OCI-LY7 (cell line): ENCODE results near the gene FRMD7. TPM values are rescaled to one million over a fixed set of nuclear protein-coding genes. Genes with fewer than 3 reads are reported as not detected.
"Not testable (repeated sequence)": the region's sequence is repeated elsewhere in the genome, so short reads cannot be mapped to it uniquely, and the experiment has no call there.

Experiments used
- BruUV-seq: library from RNA; stranded (reverse); fragments of 400-500 nt; replicated peaks from 2 replicates; lab custom pipeline; 2021; lab: Mats Ljungman, UMichigan
- CTCF ChIA-PET: fragments of 300-600 bp; sonication (Branson Sonifier 250); formaldehyde crosslinking; loops from one replicate; lab custom pipeline; 2022; ENCODE audit warnings: antibody characterized with exemption; ENCODE audit not compliant: unreplicated experiment; lab: Charles Lee
- POLR2A ChIA-PET: fragments of 300-600 bp; sonication (Branson Sonifier 250); formaldehyde crosslinking; loops from one replicate; lab custom pipeline; 2022; ENCODE audit warnings: antibody characterized with exemption; lab: Charles Lee
- DNase-seq: peaks from one replicate; pipeline ENCODE4 v3.0.0-alpha.2; 2015; ENCODE audit warnings: low spot score
- H2AFZ ChIP-seq: fragments of 200-600 bp; sonication (generic), shearing (Covaris generic); 2 replicates; pipeline ENCODE4 v1.6.1; 2014; ENCODE audit warnings: mild to moderate bottlenecking, antibody characterized with exemption, low read length, moderate library complexity
- H3K27ac ChIP-seq: fragments of 200-600 bp; sonication (generic); 2 replicates; pipeline ENCODE4 v1.5.1; 2014; ENCODE audit warnings: mixed run types, low read depth, mild to moderate bottlenecking, moderate library complexity, low read length, inconsistent platforms; ENCODE audit not compliant: poor library complexity, severe bottlenecking
- H3K36me3 ChIP-seq: fragments of 200-600 bp; sonication (generic); 2 replicates; pipeline ENCODE4 v1.6.1; 2014; ENCODE audit warnings: mild to moderate bottlenecking, antibody characterized with exemption, low read length, moderate library complexity, mixed read lengths; ENCODE audit not compliant: insufficient read depth
- H3K4me1 ChIP-seq: fragments of 200-600 bp; sonication (generic); 2 replicates; pipeline ENCODE4 v1.5.1; 2014; ENCODE audit warnings: mild to moderate bottlenecking, low read length; ENCODE audit not compliant: insufficient read depth, poor library complexity, severe bottlenecking
- H3K4me2 ChIP-seq: fragments of 200-600 bp; sonication (generic); 2 replicates; pipeline ENCODE4 v1.6.1; 2014; ENCODE audit warnings: mild to moderate bottlenecking, low read length
- H3K4me3 ChIP-seq: fragments of 200-600 bp; sonication (generic); 2 replicates; pipeline ENCODE4 v1.5.1; 2014; ENCODE audit warnings: mild to moderate bottlenecking, low read depth, low read length; ENCODE audit not compliant: poor library complexity, severe bottlenecking
- H3K79me2 ChIP-seq: fragments of 200-600 bp; sonication (generic); 2 replicates; pipeline ENCODE4 v1.6.1; 2016; ENCODE audit warnings: low read depth, mild to moderate bottlenecking, low read length, moderate library complexity, mixed read lengths; ENCODE audit not compliant: insufficient read depth
- H3K9me2 ChIP-seq: fragments of 200-600 bp; sonication (generic); 2 replicates; pipeline ENCODE4 v1.6.1; 2016; ENCODE audit warnings: mild to moderate bottlenecking, low read length, mixed read lengths; ENCODE audit not compliant: insufficient read depth
- H3K9me3 ChIP-seq: fragments of 200-600 bp; sonication (generic); 2 replicates; pipeline ENCODE4 v1.6.1; 2014; ENCODE audit warnings: mild to moderate bottlenecking, mixed run types, low read length, mixed read lengths
- H4K20me1 ChIP-seq: fragments of 200-600 bp; sonication (generic); 2 replicates; pipeline ENCODE4 v1.6.1; 2014; ENCODE audit warnings: mild to moderate bottlenecking, antibody characterized with exemption, low read length, moderate library complexity, mixed read lengths; ENCODE audit not compliant: insufficient read depth
- CTCF ChIP-seq: fragments of 200-600 bp; sonication (generic); conservative IDR thresholded peaks from 2 replicates; pipeline ENCODE4 v1.5.1; 2014; ENCODE audit warnings: mild to moderate bottlenecking, antibody characterized with exemption, low read length, moderate library complexity, mixed read lengths
- EZH2phosphoT487 ChIP-seq: fragments of 200-600 bp; sonication (generic); IDR thresholded peaks from 2 replicates; pipeline ENCODE4 v1.6.1; 2018; ENCODE audit warnings: low read depth, borderline replicate concordance, mild to moderate bottlenecking, mixed run types, antibody characterized with exemption, low read length, moderate library complexity, mixed read lengths
- intact Hi-C: fragments of 100-400 bp; cut with micrococcal nuclease; formaldehyde crosslinking; loops from one replicate; pipeline ENCODE4 v1.10.0; 2022; ENCODE audit not compliant: unreplicated experiment
- total RNA-seq, 2 experiments: library from RNA; depleted of rRNA in 1 of 2; stranded (reverse); fragments of >200 nt in 1 of 2; shearing (Covaris generic) in 1 of 2; gene quantifications; 2 replicates each; pipeline ENCODE4 v1.2.3, GENCODE V29; 2014 to 2022

Gene FRMD7
- total RNA-seq, 2 experiments from 2014 or later = not detected

DNA sequence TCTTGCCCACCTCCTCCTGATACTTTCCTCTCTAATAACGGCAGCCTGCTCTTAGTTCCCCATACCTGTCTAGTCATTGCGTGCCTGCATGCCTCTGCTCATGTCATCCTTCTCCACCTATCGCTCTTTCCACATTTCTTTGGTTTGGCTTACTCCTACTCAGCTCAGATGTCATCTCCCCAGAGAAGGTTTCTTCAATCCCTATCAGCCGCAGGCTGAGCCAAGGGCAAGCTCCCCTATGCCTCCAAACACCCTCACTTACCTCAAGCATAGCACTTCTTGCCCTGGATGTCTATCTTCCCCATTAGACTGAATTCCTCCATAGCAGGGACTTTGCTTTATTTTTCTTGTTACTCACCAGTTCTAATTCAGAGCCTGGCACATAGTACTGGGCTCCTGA lies 26.6 kb downstream of the FRMD7 start:
- no peaks in the 10 kb centered on the region for H3K4me1 ChIP-seq
- ChIA-PET POLR2A (no interaction called here), CTCF (no interaction called here)
- no peak overlapping the region for H2AFZ ChIP-seq
- H3K4me3 ChIP-seq = no peak overlapping the region
- BruUV-seq = no TSS peak
- no peaks in the 10 kb centered on the region for H3K79me2 ChIP-seq
- no peaks in the 10 kb centered on the region for H3K36me3 ChIP-seq
- H3K27ac ChIP-seq = no peak overlapping the region
- intact Hi-C loops = no loop called here
- H4K20me1 ChIP-seq = no peaks in the 10 kb centered on the region
- DNase-seq = no peak
- H3K9me3 ChIP-seq = no peaks in the 10 kb centered on the region
- H3K4me2 ChIP-seq = no peak overlapping the region
- no peaks in the 10 kb centered on the region for H3K9me2 ChIP-seq
- TF ChIP-seq EZH2phosphoT487 = no peak

GRCh38 chrX:132098704-132099103 lies 29.1 kb downstream of the FRMD7 start:
- H4K20me1 ChIP-seq, H3K4me1 ChIP-seq, H3K9me2 ChIP-seq, CTCF ChIA-PET, H3K9me3 ChIP-seq, H3K4me3 ChIP-seq, H2AFZ ChIP-seq, H3K27ac ChIP-seq, BruUV-seq, H3K36me3 ChIP-seq, H3K79me2 ChIP-seq, DNase-seq, H3K4me2 ChIP-seq: not testable (repeated sequence)
- POLR2A ChIA-PET = interaction anchor here (0.6 kb wide), 1 partner anchor 506 kb away, joined by 3 read pairs; no protein-coding TSS in a partner anchor
- intact Hi-C loops = loop anchor here (10.0 kb wide), 1 partner anchor 516 kb away; no protein-coding TSS in a partner anchor

GRCh38 chrX:132094164-132094563 lies 33.7 kb downstream of the FRMD7 start:
- intact Hi-C loops = loop anchor here (10.0 kb wide), 1 partner anchor 521 kb away; no protein-coding TSS in a partner anchor
- Histone ChIP-seq H3K36me3 (no peaks in the 10 kb centered on the region), H3K27ac (no peak overlapping the region), H3K4me2 (no peak overlapping the region), H3K9me2 (no peaks in the 10 kb centered on the region), H4K20me1 (no peaks in the 10 kb centered on the region), H3K4me1 (no peaks in the 10 kb centered on the region), H3K9me3 (no peaks in the 10 kb centered on the region), H2AFZ (no peak overlapping the region), H3K4me3 (no peak overlapping the region), H3K79me2 (no peaks in the 10 kb centered on the region)
- DNase-seq = no peak
- CTCF ChIA-PET = no interaction called here
- no TSS peak for BruUV-seq
- TF ChIP-seq EZH2phosphoT487 (no peak), CTCF (no peak)
- POLR2A ChIA-PET = no interaction called here
